ENCODE results near the gene RNF208. TPM values are rescaled to one million over a fixed set of nuclear protein-coding genes. Genes with fewer than 3 reads are reported as not detected.
A peak's percentile ranks its signal among the peaks of the same experiment; 100 is the strongest.

RNF208 gene
- total and polyA plus RNA-seq, 5 experiments from 2014 or later: 0.91 to 1.7 TPM; not detected in 3

DNA sequence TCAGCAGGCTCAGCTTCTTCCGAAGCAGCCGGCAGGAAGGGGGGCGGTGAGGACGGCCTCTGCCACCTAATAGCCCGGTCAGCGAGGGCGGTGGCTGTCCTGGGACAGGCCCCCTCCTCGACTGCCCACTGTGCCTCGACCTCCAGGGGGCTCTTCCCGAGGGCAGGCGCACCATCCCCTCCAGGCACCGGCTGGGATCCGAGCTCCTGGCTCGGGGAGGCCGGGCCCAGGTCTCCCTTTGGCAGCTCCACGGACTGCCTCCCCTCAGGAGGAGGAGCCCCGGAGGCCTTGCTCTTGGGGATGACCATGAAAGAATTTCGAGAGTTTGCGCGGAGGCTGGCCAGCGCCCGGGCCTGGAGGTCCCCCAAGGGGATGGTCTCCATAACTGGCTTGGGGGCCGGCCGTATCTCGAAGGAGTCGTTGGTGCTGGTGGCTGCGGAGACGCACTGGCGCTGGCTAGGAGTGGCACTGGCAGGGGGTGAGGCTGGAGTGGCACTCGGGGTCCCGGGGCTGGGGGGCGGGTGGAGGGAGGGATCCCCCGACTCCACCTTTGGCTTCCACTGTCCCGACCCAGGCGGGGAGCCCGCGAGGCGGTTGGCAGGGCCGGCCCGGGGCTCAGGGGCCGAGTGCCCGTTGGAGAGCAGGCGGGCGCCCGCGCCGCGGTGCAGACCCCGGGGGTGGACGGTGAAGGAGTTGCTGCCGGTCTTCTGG, 22.5 kb downstream of the RNF208 start:
- no peaks in the 10 kb centered on the region for H3K27me3 Mint-ChIP-seq
- POLR2A ChIA-PET: interaction anchor here (0.5 to 11.7 kb wide), 5 partner anchors 9 to 70 kb away, joined by 3 to 135 read pairs (median 5); partner anchors contain the start of genes ANAPC2, RNF208, SSNA1 and TUBB4B
- peak overlapping the region in 2 of 10 donors; percentile 59 to 86 for H3K27ac Mint-ChIP-seq
- H3K36me3 Mint-ChIP-seq: no peaks in the 10 kb centered on the region
- H3K4me3 Mint-ChIP-seq: peak overlapping the region; percentile 60 to 86 (median 78)
- no peaks in the 10 kb centered on the region for H3K9me3 Mint-ChIP-seq
- ATAC-seq: no peak
- H3K4me1 Mint-ChIP-seq: peaks cover 7 to 36% (median 20%) of the 10 kb centered on the region in 4 donors
- no peak for DNase-seq

DNA sequence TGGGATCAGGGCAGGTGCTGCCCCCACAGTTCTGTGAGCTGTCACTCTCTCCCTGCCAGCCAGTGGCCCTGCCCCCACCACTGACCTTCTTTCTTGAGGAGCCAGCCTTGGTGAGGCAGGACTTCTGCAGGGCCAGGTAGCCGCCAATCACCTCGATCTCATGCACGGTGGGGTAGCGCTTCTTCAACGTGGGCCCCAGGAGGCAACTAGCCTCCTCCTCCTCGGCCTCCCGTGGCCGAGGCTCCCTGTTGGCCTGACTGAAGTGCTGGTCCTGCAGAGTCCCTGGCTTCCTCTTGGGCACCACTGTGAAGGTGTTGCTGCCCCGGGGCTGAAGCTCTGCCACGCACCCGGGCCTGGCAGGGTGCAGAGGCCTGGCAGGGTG, 23.1 kb downstream of the RNF208 start:
- H3K27ac Mint-ChIP-seq: no peak overlapping the region

DNA sequence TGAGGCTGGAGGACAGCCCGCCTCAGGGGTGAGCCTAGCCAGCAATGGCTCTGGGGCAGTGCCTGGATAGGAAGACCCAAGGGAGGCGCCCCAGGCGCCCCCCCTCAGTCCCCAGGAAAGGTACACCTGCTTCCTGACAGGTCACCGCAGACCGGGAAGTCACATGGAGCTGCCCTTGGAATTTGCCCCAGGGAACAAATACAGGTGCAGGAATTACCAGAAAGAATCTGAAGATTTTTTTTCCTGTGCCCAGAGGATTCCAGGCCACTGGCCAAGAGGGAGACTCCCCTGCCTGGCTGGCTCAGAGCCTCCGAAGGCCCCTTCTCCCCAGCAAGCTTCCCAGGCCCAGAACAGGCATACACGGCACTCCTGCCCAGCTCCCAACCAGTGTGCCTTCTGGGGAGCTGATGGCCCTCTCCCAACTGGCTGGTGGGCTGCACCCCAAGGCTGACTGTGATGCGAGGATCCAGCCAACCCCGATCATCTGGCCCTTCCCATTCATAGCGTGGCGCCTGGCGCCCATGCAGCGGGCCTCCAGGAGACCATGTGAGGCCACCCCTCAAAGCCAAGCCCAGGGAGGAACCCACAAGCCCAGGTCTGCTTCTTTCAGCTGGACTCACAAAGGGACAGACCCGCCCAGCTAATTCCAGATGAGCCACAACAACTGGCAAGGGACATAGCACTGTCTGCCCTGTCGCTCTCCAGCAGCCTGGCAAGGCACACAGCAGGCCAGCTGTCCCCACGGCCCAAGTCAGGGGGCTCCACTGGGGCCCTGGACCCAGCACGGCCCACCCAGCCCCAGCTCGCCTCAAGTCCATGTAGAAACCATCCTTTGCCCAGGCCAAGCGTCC, 23.8 kb downstream of the RNF208 start:
- ATAC-seq (no peak), DNase-seq (no peak)
- H3K4me3 Mint-ChIP-seq: peak overlapping the region in 6 of 10 donors; percentile 16 to 68 (median 41)
- H3K27ac Mint-ChIP-seq: peak overlapping the region in 2 of 10 donors; percentile 41 to 43
- H3K4me1 Mint-ChIP-seq: peaks cover 7 to 23% (median 15%) of the 10 kb centered on the region in 4 donors
- H3K36me3 Mint-ChIP-seq: no peaks in the 10 kb centered on the region
- H3K27me3 Mint-ChIP-seq: no peaks in the 10 kb centered on the region
- POLR2A ChIA-PET: interaction anchor here (1.1 to 11.7 kb wide), 4 partner anchors 8 to 69 kb away, joined by 3 to 135 read pairs (median 6); partner anchors contain the start of genes ANAPC2, RNF208, SSNA1 and TUBB4B
- no peaks in the 10 kb centered on the region for H3K9me3 Mint-ChIP-seq

More for the DNA sequence above, 23.1 kb downstream of the RNF208 start:
- Mint-ChIP-seq H3K4me1 (peaks cover 7 to 29% (median 15%) of the 10 kb centered on the region in 4 donors), H3K4me3 (peak overlapping the region in 4 of 10 donors; percentile 10 to 60 (median 28)), H3K36me3 (no peaks in the 10 kb centered on the region), H3K9me3 (no peaks in the 10 kb centered on the region), H3K27me3 (no peaks in the 10 kb centered on the region)
- no peak for DNase-seq
- POLR2A ChIA-PET: interaction anchor here (0.5 to 11.7 kb wide), 5 partner anchors 9 to 69 kb away, joined by 3 to 135 read pairs (median 5); partner anchors contain the start of genes ANAPC2, RNF208, SSNA1 and TUBB4B
- ATAC-seq: no peak

DNA sequence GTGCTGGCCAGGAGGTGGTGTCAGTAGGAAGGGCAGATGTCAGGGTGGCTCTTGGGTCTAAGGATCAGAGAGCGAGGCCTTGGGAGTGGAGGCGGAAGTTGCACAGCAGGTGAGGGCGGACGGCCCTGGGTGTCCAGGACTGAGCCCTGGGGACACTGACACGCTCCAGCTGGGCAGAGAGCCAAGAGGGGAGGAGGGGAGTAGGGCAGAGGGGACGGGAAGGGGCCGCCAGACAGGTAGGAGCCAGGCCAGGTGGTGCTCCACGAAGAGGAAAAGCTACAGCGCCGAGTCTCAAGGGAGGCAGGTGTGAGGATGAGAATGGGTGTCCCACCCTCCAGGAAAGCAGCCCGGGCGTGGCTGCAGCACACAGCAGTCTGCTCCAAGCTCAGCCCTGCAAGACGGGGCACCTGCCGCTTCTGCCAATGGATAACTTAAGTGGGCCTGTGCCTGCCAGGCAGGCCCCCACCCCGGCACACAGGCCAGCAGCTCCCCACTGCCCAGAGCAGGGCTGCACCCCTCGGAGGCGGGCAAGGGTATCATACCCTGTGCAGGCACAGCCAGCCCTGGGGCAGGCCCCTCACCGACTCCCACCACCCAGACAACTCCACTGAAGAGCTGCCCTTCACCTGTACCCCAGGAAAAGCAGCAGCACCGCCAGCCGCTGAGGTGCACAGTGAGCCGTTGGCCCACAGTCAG, 26.4 kb downstream of the RNF208 start:
- Mint-ChIP-seq H3K4me3 (peak overlapping the region in 2 of 10 donors; percentile 43 to 56), H3K9me3 (no peaks in the 10 kb centered on the region), H3K27ac (no peak overlapping the region), H3K36me3 (peaks cover 0 to 2% (median 0%) of the 10 kb centered on the region in 3 donors), H3K4me1 (peaks cover 2 to 10% (median 5%) of the 10 kb centered on the region in 4 donors), H3K27me3 (no peaks in the 10 kb centered on the region)
- ATAC-seq (no peak), DNase-seq (no peak)
- POLR2A ChIA-PET: interaction anchor here (1.2 to 1.4 kb wide), 3 partner anchors 19 to 32 kb away, joined by 3 to 5 read pairs (median 3); partner anchors contain the start of gene RNF224

DNA sequence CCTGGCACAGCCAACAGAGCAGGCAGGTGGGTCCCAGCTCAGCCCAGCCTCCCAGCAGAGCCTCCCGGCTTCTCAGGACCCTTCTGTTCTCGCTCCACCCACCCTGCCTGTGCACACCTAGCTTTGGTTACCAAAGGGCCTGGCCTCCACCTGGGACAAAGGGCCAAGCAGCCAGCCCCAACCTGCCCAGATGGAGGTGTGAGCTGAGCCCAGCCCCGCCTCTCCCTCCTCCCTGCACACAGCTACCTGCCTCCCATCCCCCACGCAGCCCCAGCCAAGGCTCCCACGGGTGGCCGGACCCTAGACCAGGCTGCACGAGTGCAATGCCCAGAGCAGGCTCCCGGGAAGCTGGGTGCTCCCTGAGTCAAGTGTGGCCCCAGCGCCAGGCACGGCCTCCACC, 27.1 kb downstream of the RNF208 start:
- DNase-seq: no peak
- no peaks in the 10 kb centered on the region for H3K9me3 Mint-ChIP-seq
- POLR2A ChIA-PET: interaction anchor here (1.2 to 1.4 kb wide), 3 partner anchors 20 to 33 kb away, joined by 3 to 5 read pairs (median 3); partner anchors contain the start of gene RNF224
- peaks cover 2 to 14% (median 9%) of the 10 kb centered on the region in 4 donors for H3K4me1 Mint-ChIP-seq
- no peak overlapping the region for H3K27ac Mint-ChIP-seq
- no peak for ATAC-seq
- no peaks in the 10 kb centered on the region for H3K27me3 Mint-ChIP-seq
- H3K36me3 Mint-ChIP-seq: peaks cover 0 to 4% (median 0%) of the 10 kb centered on the region in 3 donors
- H3K4me3 Mint-ChIP-seq: no peak overlapping the region

DNA sequence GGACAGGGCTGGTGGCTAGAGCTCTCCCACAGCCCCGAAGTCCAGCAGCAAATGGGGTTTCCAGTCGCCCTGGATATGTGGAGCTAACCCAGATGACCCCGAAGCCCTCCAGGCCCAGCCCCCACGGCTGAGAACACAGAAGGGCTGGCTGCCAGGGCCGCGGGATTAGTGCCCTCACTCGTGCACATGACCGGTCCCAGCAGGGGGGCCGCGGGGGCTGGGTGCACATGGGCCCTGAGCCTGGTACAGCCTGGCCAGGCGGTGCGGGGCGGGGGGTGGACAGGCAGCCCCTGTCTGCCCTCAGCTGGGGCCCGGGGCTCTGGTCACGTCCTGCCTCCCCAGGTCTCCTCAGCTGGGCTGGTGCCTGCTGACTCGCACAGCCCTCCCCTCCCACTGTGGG, 27.7 kb downstream of the RNF208 start:
- no peak overlapping the region for H3K27ac Mint-ChIP-seq
- H3K27me3 Mint-ChIP-seq: no peaks in the 10 kb centered on the region
- peaks cover 2 to 18% (median 13%) of the 10 kb centered on the region in 4 donors for H3K4me1 Mint-ChIP-seq
- peaks cover 0 to 4% (median 0%) of the 10 kb centered on the region in 3 donors for H3K36me3 Mint-ChIP-seq
- DNase-seq: no peak
- no peaks in the 10 kb centered on the region for H3K9me3 Mint-ChIP-seq
- H3K4me3 Mint-ChIP-seq: no peak overlapping the region
- ATAC-seq: no peak
- POLR2A ChIA-PET: interaction anchor here (1.3 to 8.1 kb wide), 2 partner anchors 8 to 21 kb away, joined by 3 to 135 read pairs; partner anchors contain the start of genes NDOR1, TMEM203 and TPRN

DNA sequence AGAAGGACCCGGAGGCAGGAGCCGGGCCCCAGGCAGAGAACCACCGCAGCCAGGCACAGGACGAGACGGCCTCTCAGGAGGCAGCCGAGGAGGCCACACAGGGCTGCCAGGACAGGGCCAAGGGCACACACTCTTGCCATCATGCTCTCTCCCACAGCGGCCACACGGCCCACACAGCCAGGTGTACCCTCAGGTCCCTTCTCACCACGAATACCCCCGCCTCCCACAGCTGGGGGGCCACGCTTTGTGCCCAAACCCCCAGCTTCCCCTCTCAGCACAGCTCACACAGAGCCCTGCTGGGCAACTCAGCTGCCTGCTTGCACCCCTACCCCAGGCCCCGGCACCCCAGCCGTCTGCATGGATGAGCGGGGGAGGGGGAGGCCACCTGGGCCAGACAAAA, 28.3 kb downstream of the RNF208 start:
- H3K9me3 Mint-ChIP-seq: no peaks in the 10 kb centered on the region
- no peak overlapping the region for H3K27ac Mint-ChIP-seq
- no peaks in the 10 kb centered on the region for H3K27me3 Mint-ChIP-seq
- no peak for DNase-seq
- POLR2A ChIA-PET: interaction anchor here (8.1 kb wide), 1 partner anchor 8 kb away, joined by 135 read pairs; the partner anchor contains the start of genes NDOR1, TMEM203 and TPRN
- H3K4me3 Mint-ChIP-seq: no peak overlapping the region
- no peak for ATAC-seq
- peaks cover 0 to 4% (median 0%) of the 10 kb centered on the region in 3 donors for H3K36me3 Mint-ChIP-seq
- H3K4me1 Mint-ChIP-seq: peaks cover 6 to 23% (median 19%) of the 10 kb centered on the region in 4 donors

DNA sequence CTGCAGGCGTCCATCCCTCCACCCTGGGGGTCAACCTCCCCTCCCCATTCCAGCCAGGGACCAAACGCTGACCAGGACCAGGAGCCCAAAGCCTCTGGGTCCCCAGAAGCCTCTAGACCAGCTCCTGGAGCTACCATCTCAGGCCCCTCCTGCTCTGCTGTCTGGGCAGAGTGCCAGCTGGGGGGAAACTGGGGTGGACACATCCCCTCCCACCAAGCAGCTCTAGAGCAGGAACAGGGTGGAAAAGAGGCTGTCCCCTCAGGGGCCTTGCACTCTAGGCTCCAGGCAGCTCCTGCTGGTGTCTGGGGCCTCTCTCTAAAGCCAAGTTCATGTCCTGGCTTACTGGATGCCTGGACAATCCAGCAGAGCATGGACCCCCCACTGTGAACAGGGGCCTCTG, 29.2 kb downstream of the RNF208 start:
- Mint-ChIP-seq H3K27ac (no peak overlapping the region), H3K36me3 (peaks cover 0 to 4% (median 0%) of the 10 kb centered on the region in 3 donors), H3K9me3 (no peaks in the 10 kb centered on the region), H3K4me3 (no peak overlapping the region), H3K27me3 (no peaks in the 10 kb centered on the region), H3K4me1 (peaks cover 6 to 23% (median 21%) of the 10 kb centered on the region in 4 donors)
- DNase-seq (no peak), ATAC-seq (no peak)
- POLR2A ChIA-PET: interaction anchor here (1.4 to 8.1 kb wide), 3 partner anchors 9 to 48 kb away, joined by 3 to 135 read pairs (median 6); partner anchors contain the start of genes NDOR1, TMEM203 and TPRN

DNA sequence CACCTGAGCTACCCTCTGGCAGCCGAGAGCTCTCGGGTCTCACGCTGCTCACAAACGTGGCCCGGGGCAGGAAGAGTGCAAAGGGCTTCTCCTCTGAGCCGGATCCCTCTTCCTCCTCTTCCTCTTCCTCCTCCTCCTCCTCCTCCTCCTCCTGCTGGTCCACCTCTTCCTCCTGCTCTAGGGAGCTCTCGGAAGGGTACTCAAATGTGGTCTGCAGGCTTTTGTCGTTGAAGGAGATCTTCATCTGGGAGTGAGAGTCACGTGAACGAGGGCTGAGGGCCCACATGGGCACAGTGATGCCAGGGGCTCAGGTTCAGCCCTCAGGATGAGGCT, 29.6 kb downstream of the RNF208 start:
- H3K27ac Mint-ChIP-seq: peak overlapping the region in 1 of 10 donors; percentile 52
- H3K36me3 Mint-ChIP-seq: peaks cover 0 to 4% (median 2%) of the 10 kb centered on the region in 3 donors
- no peak for DNase-seq
- no peak for ATAC-seq
- peaks cover 6 to 27% (median 25%) of the 10 kb centered on the region in 4 donors for H3K4me1 Mint-ChIP-seq
- POLR2A ChIA-PET: interaction anchor here (1.4 to 8.1 kb wide), 3 partner anchors 10 to 48 kb away, joined by 3 to 135 read pairs (median 6); partner anchors contain the start of genes NDOR1, TMEM203 and TPRN
- H3K9me3 Mint-ChIP-seq: no peaks in the 10 kb centered on the region
- H3K27me3 Mint-ChIP-seq: no peaks in the 10 kb centered on the region
- no peak overlapping the region for H3K4me3 Mint-ChIP-seq

DNA sequence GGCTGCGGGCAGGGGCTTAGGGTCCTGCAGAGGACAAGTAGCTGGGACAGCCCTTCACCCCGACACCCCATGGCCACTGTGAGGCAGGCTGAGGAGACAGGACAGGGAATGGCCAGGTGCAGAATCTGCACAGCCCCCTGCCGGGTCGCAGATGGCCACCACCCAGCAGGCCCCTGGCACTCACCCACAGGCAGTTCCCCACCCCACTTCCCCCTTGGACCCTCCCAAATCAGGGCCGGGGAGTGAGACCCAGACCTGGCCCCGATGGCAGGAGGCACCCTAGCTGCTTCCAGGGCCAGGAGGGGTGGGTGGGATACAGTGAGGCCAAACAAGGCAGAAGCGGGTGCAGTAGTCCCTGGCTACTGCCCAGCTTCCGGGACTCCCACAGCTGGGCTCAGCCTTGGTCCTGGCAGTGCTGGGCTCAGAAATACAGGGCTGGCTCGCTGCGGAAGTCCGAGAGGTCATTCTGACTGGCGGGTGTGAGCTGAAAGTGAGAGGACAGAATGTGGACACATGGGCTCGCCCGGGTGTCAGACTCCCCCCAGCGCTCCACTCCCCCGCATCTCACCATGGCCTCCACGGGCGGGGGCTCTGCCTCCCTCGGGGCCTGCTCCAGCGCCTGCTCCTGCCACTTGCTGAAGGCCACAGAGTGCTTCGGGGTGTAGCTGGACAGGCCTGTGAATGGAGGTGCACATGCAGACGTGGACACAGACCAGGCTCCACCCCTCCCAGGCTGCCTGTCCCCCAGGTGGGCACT, 30.2 kb downstream of the RNF208 start:
- H3K27me3 Mint-ChIP-seq: no peaks in the 10 kb centered on the region
- peaks cover 0 to 4% (median 2%) of the 10 kb centered on the region in 3 donors for H3K36me3 Mint-ChIP-seq
- H3K4me3 Mint-ChIP-seq: no peak overlapping the region
- DNase-seq (no peak), ATAC-seq (no peak)
- POLR2A ChIA-PET: interaction anchor here (1.4 to 8.1 kb wide), 3 partner anchors 10 to 49 kb away, joined by 3 to 135 read pairs (median 6); partner anchors contain the start of genes NDOR1, TMEM203 and TPRN
- H3K9me3 Mint-ChIP-seq: no peaks in the 10 kb centered on the region
- peaks cover 6 to 31% (median 30%) of the 10 kb centered on the region in 4 donors for H3K4me1 Mint-ChIP-seq
- H3K27ac Mint-ChIP-seq: peak overlapping the region in 1 of 10 donors; percentile 57

DNA sequence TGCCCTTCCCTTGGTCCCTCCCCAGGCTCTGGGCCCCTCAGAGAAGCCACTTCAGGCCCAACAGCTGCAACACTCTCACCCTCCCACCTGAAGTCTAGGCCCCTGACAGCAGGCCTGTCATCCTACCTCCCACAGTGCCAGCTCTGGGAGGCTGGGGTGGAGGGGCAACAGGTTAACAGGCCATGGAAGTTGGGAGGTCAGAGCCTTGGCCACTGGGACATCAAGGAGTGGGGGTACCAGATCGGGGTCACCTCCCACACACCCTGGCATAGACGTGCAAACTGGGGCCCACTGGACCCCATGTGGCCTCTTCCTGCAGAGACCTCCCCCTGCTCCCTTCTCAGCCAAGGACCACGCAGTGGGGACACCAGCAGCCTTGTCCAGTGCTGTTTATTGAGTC, 30.8 kb downstream of the RNF208 start:
- Mint-ChIP-seq H3K27me3 (no peaks in the 10 kb centered on the region), H3K4me3 (peak overlapping the region in 4 of 10 donors; percentile 34 to 72 (median 55)), H3K4me1 (peaks cover 6 to 37% (median 33%) of the 10 kb centered on the region in 4 donors), H3K9me3 (no peaks in the 10 kb centered on the region), H3K36me3 (peaks cover 0 to 4% (median 3%) of the 10 kb centered on the region in 3 donors), H3K27ac (peak overlapping the region in 5 of 10 donors; percentile 18 to 77 (median 57))
- ATAC-seq (no peak), DNase-seq (no peak)
- POLR2A ChIA-PET: interaction anchor here (4.9 to 8.1 kb wide), 2 partner anchors 11 to 34 kb away, joined by 59 to 135 read pairs; partner anchors contain the start of genes CYSRT1, NDOR1, RNF208 and RNF224

All from naive thymus-derived CD8-positive, alpha-beta T cell (primary cell).